ENCODE measurements around the gene ERC1.

DNA sequence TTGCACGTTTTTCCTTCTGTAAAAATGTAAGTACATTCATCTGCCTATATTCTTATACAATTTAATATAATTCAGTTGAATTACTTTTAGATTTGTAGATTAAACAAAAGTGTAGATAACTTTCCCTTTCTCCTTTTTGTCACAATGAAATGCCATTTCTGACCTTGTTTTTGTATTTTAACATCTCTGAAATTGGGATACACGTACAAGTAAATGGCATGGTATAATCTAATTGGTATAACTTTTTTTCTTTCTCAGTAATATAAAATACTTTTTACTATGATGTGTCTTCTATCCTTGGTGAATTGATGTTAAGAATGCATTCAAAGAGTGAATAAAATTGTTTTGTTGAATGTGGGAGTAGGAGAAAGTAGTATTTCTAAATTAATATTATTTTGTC, 210.0 kb downstream of the ERC1 start:
- TF ChIP-seq RCOR1 (IDR thresholded peaks at IDR 0.05; ENCODE audit: insufficient replicate concordance, low read length) (no peak), MAFK (IDR thresholded peaks at IDR 0.05; ENCODE audit: low read depth, low read length) (no peak)
- TF ChIP-seq, protein P1, sequence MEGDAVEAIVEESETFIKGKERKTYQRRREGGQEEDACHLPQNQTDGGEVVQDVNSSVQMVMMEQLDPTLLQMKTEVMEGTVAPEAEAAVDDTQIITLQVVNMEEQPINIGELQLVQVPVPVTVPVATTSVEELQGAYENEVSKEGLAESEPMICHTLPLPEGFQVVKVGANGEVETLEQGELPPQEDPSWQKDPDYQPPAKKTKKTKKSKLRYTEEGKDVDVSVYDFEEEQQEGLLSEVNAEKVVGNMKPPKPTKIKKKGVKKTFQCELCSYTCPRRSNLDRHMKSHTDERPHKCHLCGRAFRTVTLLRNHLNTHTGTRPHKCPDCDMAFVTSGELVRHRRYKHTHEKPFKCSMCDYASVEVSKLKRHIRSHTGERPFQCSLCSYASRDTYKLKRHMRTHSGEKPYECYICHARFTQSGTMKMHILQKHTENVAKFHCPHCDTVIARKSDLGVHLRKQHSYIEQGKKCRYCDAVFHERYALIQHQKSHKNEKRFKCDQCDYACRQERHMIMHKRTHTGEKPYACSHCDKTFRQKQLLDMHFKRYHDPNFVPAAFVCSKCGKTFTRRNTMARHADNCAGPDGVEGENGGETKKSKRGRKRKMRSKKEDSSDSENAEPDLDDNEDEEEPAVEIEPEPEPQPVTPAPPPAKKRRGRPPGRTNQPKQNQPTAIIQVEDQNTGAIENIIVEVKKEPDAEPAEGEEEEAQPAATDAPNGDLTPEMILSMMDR (conservative IDR thresholded peaks at IDR 0.05; ENCODE audit: low read depth, low read length): no peak
